ENCODE data around the gene IGSF21. TPM values are rescaled to one million over a fixed set of nuclear protein-coding genes. Genes with fewer than 3 reads are reported as not detected.

Gene IGSF21
- total and polyA plus RNA-seq, 2 donors (not counting 1 experiment from before 2014, with no cell fraction given): not detected

DNA sequence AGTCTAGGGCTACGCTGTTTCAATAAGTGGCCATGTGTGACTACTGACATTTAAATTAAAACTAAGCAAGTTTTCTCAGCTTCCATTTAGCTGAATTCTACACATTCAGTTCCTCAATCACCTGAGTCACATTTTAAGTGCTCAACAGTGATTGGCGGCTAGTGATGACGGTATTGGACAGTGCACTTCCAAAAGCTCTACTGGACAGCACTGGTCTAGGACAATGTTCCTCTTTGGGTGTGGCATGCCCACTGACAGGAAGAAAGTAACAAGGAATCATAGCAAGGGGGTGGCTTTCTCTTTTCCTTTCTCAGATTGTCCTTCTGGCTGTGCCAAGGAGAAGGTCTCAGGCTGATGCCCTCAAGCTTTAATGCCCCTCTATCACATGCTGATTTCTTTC, 11.7 kb downstream of the IGSF21 start:
- DNase-seq (no peak), ATAC-seq (ENCODE audit: low read depth) (no peak)
- Histone ChIP-seq H3K4me3 (ENCODE audit: control extremely low read depth in 1 of 5, extremely low read depth in 1 of 5, insufficient read depth in 1 of 5, low read depth in 2 of 5, low read length in 4 of 5) (no peak overlapping the region), H3K27me3 (replicated peaks in 1 of 4; ENCODE audit: control extremely low read depth in 1 of 4, control insufficient read depth in 3 of 4, insufficient read depth in 4 of 4, low read length in 3 of 4) (peaks cover 0 to 3% (median 1%) of the 10 kb centered on the region in 4 experiments), H3K36me3 (replicated peaks in 1 of 2; ENCODE audit: control extremely low read depth in 1 of 2, control insufficient read depth in 1 of 2, extremely low read depth in 1 of 2, insufficient read depth in 2 of 2, low read length in 1 of 2) (no peaks in the 10 kb centered on the region), H3K4me1 (ENCODE audit: control insufficient read depth in 2 of 2, insufficient read depth in 2 of 2, low read length in 2 of 2) (no peaks in the 10 kb centered on the region), H3K4me2 (replicated peaks; ENCODE audit: low read depth, low read length, poor library complexity, severe bottlenecking) (no peak overlapping the region), H3K79me2 (ENCODE audit: control insufficient read depth, insufficient read depth, low read length) (no peaks in the 10 kb centered on the region), H4K20me1 (ENCODE audit: control insufficient read depth, insufficient read depth, low read length, poor library complexity, severe bottlenecking) (no peaks in the 10 kb centered on the region), H2AFZ (ENCODE audit: insufficient read depth, low read depth, low read length, poor library complexity, severe bottlenecking) (no peak overlapping the region), H3K27ac (ENCODE audit: low read length in 2 of 2) (no peak overlapping the region), H3K9ac (ENCODE audit: low read length) (no peak overlapping the region), H3K9me3 (ENCODE audit: control extremely low read depth in 1 of 3, control insufficient read depth in 2 of 3, insufficient read depth in 1 of 3, low read length in 2 of 3) (no peaks in the 10 kb centered on the region)
- WGBS (ENCODE audit: insufficient coverage): 80% methylated on average over 3 of the region's 3 CpGs
- no peaks in the 10 kb centered on the region for H3K4me1 Mint-ChIP-seq
- intact Hi-C loops (cut with micrococcal nuclease): no loop called here
- ChIA-PET POLR2A (no interaction called here), CTCF (interaction anchor here (1.1 kb wide), 1 partner anchor 19 kb away, joined by 3 read pairs; no protein-coding TSS in a partner anchor)
- peaks cover 50% of the 10 kb centered on the region for H3K27me3 Mint-ChIP-seq
- no peaks in the 10 kb centered on the region for H3K9me3 Mint-ChIP-seq (ENCODE audit: insufficient read depth)
- TF ChIP-seq, protein P1, sequence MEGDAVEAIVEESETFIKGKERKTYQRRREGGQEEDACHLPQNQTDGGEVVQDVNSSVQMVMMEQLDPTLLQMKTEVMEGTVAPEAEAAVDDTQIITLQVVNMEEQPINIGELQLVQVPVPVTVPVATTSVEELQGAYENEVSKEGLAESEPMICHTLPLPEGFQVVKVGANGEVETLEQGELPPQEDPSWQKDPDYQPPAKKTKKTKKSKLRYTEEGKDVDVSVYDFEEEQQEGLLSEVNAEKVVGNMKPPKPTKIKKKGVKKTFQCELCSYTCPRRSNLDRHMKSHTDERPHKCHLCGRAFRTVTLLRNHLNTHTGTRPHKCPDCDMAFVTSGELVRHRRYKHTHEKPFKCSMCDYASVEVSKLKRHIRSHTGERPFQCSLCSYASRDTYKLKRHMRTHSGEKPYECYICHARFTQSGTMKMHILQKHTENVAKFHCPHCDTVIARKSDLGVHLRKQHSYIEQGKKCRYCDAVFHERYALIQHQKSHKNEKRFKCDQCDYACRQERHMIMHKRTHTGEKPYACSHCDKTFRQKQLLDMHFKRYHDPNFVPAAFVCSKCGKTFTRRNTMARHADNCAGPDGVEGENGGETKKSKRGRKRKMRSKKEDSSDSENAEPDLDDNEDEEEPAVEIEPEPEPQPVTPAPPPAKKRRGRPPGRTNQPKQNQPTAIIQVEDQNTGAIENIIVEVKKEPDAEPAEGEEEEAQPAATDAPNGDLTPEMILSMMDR (IDR thresholded peaks at IDR 0.05): no peak
- no peak for TF ChIP-seq EZH2 (IDR thresholded peaks at IDR 0.05; ENCODE audit: borderline replicate concordance, insufficient read depth, low read depth, low read length, poor library complexity, severe bottlenecking)
- H3K4me3 Mint-ChIP-seq: no peak overlapping the region
- no peak overlapping the region for H3K27ac Mint-ChIP-seq

DNA sequence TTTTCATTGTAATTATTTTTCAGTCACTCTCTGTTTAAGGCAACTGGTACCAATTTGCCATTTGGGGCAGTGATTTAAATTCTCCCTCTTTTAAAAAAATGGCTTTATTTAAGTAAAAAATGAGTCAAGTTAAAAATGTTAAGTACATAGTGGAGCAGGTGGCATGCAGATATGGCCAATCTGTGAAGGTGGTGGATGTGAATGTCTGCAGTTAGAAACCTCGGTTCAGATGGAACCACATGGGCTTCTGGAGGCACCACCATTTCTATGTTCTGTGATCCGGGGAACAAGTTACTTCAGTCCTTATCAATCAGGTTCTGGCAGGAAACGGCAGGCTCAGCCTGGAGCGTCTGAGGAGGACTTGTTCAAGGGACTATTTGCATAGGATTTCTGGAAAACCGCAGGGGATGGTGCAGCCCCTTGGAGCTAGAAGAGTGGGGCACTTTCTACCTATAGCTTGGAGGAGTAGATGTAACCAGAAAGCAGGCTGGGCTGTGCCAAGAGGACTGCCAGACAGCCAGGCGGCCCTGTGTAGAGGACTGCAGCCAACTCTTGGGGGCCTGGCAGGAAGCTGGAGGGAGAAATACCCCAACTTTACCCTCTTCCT, 12.3 kb downstream of the IGSF21 start:
- CTCF ChIA-PET: interaction anchor here (1.1 to 1.5 kb wide), 2 partner anchors 20 to 35 kb away, joined by 3 read pairs; no protein-coding TSS in a partner anchor
- Histone ChIP-seq H3K4me1 (ENCODE audit: control insufficient read depth in 2 of 2, insufficient read depth in 2 of 2, low read length in 2 of 2) (no peaks in the 10 kb centered on the region), H3K4me3 (ENCODE audit: control extremely low read depth in 1 of 5, extremely low read depth in 1 of 5, insufficient read depth in 1 of 5, low read depth in 2 of 5, low read length in 4 of 5) (no peak overlapping the region), H3K9me3 (ENCODE audit: control extremely low read depth in 1 of 3, control insufficient read depth in 2 of 3, insufficient read depth in 1 of 3, low read length in 2 of 3) (peaks cover 0 to 1% (median 0%) of the 10 kb centered on the region in 3 donors), H3K79me2 (ENCODE audit: control insufficient read depth, insufficient read depth, low read length) (no peaks in the 10 kb centered on the region), H3K36me3 (replicated peaks in 1 of 2; ENCODE audit: control extremely low read depth in 1 of 2, control insufficient read depth in 1 of 2, extremely low read depth in 1 of 2, insufficient read depth in 2 of 2, low read length in 1 of 2) (no peaks in the 10 kb centered on the region), H3K27me3 (replicated peaks in 1 of 4; ENCODE audit: control extremely low read depth in 1 of 4, control insufficient read depth in 3 of 4, insufficient read depth in 4 of 4, low read length in 3 of 4) (peaks cover 0 to 2% (median 0%) of the 10 kb centered on the region in 4 experiments), H3K9ac (ENCODE audit: low read length) (no peak overlapping the region), H4K20me1 (ENCODE audit: control insufficient read depth, insufficient read depth, low read length, poor library complexity, severe bottlenecking) (no peaks in the 10 kb centered on the region), H2AFZ (ENCODE audit: insufficient read depth, low read depth, low read length, poor library complexity, severe bottlenecking) (no peak overlapping the region), H3K4me2 (replicated peaks; ENCODE audit: low read depth, low read length, poor library complexity, severe bottlenecking) (no peak overlapping the region), H3K27ac (ENCODE audit: low read length in 2 of 2) (no peak overlapping the region)
- POLR2A ChIA-PET: no interaction called here
- peaks cover 47% of the 10 kb centered on the region for H3K27me3 Mint-ChIP-seq
- no peak for DNase-seq
- H3K4me1 Mint-ChIP-seq: no peaks in the 10 kb centered on the region
- intact Hi-C loops (cut with micrococcal nuclease): no loop called here
- no peak for TF ChIP-seq EZH2 (IDR thresholded peaks at IDR 0.05; ENCODE audit: borderline replicate concordance, insufficient read depth, low read depth, low read length, poor library complexity, severe bottlenecking)
- TF ChIP-seq, protein P1 (IDR thresholded peaks at IDR 0.05): no peak
- no peak overlapping the region for H3K27ac Mint-ChIP-seq
- no peaks in the 10 kb centered on the region for H3K9me3 Mint-ChIP-seq (ENCODE audit: insufficient read depth)
- H3K4me3 Mint-ChIP-seq: no peak overlapping the region
- no peak for ATAC-seq (ENCODE audit: low read depth)
- WGBS (ENCODE audit: insufficient coverage): 35% methylated on average over 6 of the region's 6 CpGs
